HG03280 (cell line): ENCODE results near the gene PSD2.

Experiments
- ATAC-seq: cut with Tn5 transposase; IDR thresholded peaks from one replicate; pipeline ENCODE4 v1.9.1; 2021; ENCODE audit warnings: mild to moderate bottlenecking, moderate library complexity; ENCODE audit not compliant: unreplicated experiment

The PSD2 gene

DNA sequence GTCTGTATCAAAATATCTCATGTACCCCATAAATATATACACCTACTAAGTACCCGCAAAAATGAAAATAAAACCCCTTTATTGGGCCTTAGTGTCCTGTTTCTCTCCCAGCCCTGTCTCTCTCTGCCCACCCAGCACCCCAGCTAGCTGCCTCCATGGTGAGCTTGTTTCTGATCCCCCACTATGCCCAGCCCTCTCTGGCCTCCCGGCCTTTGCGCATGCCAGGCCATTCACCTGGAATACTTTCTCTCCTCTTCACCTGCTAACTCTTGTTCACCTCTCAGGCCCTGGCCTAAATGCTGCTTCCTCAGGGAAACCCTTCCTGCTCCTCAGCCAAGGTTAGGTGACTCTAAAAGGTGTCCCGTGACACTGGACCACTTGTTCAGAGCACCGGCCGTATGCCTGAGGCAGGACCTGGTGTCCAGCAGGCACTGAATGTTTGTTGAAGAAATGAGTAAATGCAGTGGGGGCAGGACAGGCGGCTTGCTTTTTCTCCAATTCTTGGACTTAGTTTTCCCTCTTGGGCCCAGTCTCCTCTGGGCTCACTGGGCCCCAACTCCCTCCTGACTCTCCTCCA lies 58.5 kb downstream of the PSD2 start:
- ATAC-seq: no peak

DNA sequence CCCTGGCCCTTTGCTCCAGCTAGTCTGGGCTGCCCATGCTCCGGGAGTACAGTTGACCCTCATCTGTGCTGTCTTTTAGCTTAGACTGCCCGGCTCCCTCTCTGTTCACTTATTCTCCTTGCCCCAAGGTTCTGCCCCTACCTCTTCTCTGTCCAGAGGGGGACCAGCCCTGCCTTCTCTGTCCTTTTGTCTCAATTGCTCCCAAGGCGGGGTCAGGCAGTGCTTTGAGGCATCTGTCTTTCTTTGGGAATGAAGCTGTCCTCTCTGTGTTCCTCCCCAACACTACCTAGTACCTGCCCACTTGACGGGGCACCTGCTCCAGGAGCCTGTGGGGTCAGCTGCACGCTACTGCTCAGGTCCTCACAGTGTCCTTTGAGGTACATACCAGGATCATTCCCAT lies 59.3 kb downstream of the PSD2 start:
- ATAC-seq: no peak

DNA sequence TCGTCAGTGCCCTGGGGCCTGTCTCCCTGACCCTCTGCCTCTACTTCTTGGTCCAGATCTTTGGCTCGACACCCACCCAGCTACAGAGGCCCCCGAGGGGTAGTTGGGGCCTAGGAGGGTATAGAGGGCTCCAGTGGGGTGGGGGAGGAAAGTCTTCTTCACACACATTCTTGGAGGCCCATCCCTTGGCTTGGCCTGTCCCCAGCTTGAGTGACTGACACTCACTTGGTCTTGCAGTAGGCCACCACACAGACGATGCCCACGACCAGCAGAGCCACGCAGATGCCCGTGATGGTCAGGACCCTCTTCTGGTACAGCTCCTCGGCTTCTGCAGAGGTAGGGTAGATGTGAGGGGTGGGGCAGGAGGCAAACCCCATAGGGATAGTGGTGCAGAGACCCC lies 59.8 kb downstream of the PSD2 start:
- no peak for ATAC-seq

DNA sequence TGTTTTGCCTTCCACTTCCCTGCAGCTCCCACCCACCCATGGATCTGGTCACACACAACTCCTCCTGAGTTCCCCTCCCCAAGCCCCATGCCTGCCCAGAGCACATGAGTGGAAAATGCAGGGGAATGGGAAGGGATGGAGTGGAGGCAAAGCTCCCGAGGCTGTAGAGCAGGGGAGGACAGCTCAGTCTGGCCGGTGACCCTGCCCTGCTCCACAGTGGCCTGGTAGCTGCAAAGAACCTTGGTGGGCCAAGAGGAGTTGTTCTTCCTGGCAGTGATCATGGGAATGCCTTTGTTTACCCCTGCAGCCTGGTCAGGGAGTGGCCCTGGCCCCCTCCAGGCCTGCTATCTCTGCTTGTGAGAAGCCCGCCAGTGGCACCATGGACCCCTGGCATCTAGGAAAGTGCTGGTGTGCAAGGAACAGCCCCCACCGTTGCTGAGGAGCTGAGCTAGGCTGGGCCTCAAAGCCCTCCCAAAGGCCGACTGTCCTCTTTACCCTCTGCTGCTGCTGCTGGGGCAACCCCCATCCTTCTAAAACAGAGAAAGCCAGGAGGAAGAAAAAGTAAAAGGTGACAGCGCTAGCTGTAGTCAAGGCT lies 60.4 kb downstream of the PSD2 start:
- no peak for ATAC-seq

DNA sequence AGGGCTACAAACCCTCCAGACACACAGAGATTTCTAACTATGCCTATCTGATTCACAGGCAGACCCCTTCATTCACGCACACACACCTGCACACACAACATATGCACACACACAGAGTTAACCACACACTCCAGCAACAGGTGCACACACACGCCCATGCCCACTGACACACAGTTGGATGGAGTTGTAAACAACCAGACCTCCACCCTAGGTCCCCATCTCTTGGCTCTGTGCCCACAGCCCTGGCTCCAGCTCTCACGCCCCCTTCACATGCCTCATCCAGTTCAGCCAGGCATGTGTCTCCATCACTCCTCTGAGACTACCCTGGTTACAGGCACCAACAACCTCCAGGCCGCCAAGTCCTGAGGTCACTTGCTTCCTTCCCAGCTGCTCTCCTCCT lies 61.1 kb downstream of the PSD2 start:
- no peak for ATAC-seq

DNA sequence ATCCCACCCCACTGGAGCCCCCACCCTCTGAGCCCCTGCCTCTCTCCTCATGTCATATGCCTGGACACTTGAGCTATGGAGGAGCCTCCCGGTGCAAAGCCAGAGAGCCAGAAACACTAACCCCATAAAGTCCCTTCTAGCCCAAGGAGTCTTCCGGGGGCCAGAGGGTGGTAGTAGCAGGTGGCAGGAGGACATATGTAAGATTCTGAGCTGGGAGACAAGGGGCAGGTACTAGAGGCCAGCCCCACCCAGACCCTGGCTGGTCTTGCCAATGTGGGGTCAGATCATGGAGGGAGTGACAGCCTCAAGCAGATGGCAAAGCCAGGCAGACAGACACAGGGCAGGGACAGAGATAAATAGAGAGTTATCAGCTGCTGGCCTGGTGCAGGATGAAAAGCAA lies 63.4 kb downstream of the PSD2 start:
- no peak for ATAC-seq

DNA sequence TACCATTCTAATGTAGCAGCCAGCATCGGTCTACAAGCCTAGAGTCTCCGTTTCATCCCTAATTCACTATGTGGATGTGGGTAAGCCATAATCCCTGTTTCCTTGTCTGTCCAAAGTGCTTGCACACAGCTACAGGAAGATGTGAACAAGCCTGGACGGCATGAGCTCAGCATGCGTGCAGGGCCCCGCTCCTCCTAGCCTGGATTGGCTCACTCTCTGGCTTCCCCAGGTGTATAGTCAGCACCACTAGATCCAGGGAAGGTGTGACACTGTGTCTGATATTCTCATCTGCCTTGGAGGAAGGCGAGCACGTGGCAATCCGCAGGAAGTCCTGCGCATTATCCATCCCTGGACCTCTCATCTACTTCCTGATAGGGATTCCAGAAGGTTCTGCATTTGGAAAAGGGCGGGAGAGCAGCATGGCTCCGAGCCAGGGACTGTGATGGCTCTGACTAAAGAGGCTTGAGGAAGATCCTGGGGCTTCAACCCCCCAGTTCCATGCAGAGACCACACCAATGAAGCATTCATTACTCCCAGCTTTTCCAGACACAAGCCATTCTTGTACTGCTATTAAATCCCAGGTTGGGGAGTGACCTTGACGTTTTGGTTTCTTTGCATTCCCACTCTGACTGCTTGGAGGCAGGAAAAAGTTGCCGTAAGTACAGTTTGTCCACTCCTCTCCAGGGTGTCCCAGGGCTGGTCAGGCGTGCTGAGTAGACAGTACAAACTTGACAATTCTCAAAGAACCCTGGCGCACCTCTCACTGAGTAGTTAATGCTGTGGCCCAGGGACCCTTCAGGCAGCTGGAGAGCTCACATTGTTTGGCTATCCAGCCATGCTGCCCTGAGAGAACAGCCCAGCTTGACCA lies 65.6 kb downstream of the PSD2 start:
- no peak for ATAC-seq

DNA sequence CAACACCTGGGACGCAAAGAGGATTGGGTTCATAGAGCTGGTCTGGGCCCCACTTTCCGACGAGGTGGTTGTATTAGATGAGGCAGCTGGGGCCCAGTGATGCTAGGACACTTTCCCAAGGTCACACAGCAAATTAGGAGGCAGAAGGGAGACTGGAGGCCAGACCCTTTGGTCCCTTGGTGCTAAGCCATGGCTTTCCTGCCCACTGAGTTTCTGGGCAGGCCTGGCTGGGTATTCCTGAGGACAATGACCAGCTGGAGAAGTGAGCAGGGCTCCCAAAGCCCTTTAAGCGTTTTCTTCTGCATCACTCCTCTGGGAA lies 66.2 kb downstream of the PSD2 start:
- ATAC-seq: no peak

DNA sequence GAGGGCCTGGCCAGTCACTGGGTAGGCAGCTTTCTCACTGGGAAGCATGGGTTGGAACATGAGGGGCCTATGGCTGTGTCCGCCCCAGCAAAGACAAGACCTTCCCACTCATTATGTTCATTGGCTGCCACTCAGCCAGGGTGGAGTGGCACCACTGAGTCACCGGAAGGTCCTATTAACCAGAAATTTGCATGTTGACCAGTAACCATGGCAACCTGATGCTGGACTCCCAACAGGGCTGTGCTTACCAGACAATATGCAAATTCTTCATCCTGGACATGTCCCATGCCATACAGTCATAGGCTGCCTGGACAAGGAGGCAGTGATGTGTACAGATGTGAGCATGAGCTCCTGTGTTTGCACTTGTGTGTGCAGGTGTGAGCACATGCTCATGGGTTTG lies 66.7 kb downstream of the PSD2 start:
- no peak for ATAC-seq

DNA sequence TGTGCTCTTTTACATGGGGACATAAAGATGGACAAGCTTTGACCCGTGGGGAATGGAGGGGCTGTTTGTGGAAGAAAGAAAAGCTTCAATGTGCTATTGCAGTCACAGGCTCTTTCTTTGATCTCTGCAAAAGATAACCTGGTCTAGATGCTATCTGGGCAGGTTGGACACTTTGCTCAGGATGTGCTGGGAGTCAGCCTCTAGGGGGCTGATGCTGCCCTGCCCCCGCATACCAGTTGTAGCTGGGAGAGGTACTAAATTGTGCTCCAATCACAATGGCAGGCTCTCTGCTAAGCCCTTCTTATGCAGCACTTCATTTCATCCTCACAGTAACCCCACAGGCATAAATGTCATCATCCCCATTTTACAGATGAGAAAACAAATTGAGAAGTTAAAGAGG lies 67.2 kb downstream of the PSD2 start:
- ATAC-seq: no peak

DNA sequence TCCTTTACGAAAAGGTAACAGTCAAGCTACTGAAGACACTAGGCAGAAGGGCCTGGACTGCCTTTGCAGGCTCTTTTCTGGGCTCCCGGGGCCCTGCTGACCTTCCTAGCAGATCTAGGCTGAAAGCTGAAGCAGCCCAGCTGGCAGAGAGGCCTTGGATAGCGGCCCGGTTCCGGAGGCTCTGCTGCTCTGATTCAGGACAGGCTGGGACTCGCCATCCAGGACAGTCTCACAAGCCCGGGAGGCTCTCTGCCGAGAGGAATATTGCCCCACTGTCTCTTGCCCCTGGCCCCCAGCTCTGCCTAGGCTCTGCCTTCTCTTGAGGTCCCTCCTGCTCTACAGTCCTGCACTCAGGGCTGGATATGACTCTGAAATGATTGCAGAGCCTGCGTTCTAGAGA lies 67.8 kb downstream of the PSD2 start:
- no peak for ATAC-seq

DNA sequence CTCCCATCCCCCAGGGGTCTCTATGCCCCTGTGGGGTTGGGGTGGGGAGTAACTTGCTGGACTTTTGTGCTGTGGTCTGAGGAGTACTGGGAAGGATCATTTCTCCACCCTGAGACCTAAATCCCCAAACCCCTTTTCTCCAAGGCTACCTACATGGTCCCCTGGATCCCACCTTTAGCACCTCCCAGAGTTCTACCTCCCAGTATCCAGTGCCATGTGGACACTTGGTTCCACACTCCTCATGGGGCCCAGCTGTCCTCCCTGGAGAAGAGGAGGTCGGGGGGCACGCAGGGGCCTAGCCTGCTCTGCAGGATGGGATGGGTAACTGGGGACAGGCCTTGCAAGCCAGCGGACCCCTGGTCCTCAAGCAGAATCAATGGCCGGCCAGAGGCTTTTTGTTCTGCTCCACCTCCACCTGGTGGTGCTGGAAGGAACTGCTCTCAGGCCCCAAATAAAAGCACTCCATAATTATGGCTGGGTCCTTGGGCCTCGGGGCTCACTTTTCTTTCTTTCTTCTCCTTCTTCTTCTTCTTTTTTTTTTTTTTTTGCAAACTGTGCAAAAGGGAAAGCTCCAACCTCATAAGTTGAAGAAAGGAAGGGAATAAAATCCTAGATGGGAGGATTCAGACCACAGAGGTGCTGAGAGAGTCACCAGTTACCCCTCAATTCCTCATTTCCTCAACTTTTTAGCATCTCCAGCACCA lies 68.4 kb downstream of the PSD2 start:
- peak; percentile 55 for ATAC-seq

DNA sequence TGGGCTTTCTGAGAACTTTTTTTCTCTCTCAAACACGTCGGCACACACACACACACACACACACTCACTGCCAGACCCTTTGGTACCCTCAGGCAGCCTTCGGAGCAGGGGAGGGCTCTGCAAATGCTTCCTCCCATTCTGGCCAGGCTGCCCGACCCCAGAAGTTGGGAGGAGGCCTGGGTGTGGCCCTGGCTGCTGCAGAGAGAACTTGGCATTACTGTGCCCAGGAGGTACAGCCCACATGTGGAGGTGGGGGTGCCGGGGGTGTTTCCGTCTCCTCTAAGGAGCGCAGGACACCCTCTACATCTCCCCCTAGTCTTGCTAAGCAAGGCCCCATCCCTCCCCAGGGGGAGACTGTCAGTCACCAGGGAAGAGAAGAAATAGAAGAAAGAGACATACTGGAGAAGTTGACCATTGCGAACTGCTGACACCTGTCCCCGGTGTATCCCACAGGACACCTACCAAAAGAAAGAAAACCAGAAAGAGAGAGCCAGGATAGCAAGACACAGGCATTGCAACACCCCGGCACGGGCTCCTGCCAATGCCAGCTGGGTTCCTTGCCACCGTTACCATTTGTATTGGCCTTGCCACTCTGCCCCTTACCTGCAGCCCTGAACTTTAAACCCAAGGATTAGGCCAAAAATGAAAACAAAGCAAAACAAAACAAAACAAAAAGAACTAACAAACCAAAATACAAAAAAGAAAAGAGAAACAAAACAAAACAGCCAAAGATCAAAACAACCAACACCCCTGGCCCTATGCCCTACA lies 69.3 kb downstream of the PSD2 start:
- no peak for ATAC-seq

DNA sequence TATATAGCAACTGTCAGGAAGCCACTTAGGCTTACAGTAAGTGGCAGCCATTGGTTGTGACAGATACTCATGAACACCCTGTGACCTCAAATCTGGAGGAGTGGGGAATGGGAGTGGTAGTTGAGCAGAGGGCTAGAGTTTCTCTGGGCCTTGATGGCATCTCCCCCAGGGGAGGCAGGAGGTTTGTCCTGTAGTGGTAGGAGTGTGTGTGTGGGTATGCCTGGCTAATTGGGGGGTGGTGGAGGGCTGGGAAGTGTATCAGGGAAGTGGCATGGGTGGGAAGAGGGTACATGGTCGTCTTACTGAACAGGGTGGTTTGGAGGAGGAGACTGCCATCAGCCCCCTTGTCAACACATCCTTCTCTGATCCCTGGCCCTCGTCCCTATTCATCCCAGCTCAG lies 71.5 kb downstream of the PSD2 start:
- no peak for ATAC-seq

DNA sequence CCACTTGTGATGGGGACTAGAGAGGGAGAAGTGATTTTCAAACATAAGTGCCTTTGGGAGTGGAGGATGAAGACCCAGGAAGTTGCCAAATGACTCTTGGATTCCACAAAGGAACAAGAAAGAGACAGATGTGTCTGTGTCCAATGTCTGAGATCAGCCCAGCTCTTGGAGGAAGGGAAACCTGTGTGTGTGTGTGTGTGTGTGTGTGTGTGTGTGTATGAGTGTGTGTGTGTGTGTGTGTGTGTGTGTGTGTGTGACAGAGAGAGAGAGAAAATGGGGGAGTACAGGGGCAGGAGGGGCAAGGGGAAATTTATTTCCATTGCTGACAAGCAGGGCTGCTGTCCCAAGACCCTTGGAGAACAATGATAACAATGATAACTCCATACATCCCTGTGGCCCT lies 72.0 kb downstream of the PSD2 start:
- no peak for ATAC-seq

DNA sequence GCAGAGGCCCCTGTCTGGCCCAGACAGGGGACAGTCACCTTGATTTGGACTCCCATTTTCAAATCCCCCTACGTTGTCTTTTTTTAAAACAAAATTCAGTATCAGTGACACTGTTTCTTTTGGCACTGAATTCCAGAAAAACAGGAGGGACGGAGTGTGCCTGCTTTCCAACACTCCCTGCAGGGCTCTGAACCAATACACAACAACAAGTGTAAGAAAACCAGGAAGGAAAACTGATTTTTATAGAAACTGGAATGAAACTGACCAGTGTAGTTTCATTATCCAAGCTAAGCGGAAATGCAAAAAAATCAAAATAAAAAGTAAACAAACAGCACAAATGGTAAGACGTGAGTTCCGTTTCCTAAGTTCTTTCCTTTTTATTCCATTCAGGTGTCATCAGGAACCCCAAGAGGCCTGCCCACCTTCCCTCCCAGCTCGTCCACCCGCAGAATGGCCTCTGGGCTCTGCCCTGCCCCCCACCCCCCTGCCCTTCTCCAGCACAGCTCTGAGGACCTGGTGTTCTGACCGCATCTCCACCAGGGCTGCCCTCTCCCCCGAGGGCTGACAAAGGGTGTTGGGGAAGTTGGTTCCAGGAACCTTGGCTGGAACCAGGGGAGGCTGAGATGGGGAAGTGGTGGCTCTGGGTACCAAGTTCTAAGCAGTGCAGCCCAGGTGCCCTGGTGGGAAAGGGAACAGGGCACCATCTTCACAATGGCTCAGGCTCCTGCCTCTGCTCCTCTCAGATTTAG lies 73.6 kb downstream of the PSD2 start:
- no peak for ATAC-seq

DNA sequence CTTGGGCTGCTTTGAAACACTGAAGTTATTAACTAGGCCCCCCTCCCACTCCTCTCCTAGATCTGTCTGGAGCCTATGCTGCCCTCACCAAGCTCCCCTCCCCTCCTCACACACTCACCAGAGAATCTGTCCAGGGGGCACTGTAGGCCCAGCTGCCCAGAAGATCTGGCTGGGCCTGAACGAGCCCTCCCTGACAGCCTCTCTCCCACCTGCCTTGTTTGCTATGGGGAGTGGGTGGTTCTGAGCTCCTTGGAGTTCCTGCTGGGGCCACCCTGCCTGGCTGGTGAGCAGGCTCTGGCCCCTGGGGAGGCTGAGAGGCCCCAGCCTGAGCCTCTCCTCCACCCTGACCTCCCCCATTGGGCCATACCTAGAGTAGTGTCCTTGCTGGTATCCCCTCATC lies 75.1 kb downstream of the PSD2 start:
- no peak for ATAC-seq

DNA sequence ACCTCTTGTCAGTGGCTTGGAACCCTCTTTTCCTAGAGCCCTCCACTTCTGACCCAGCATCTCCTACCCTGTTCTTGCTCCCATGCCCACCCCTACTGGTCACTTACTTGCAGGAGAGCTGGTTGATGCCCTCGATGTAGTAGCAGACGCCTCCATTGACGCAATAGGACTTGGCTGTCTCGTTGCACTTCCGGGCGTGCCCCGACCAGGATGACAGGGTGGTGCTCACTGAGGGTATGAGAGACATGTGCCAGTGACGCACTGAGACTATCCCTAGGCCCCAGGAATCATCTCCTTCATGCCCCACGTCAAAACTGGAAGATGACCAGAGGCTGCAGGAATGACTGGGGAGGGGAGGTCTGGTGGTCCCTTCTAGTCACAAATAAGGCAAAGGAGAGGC lies 76.0 kb downstream of the PSD2 start:
- ATAC-seq: no peak

DNA sequence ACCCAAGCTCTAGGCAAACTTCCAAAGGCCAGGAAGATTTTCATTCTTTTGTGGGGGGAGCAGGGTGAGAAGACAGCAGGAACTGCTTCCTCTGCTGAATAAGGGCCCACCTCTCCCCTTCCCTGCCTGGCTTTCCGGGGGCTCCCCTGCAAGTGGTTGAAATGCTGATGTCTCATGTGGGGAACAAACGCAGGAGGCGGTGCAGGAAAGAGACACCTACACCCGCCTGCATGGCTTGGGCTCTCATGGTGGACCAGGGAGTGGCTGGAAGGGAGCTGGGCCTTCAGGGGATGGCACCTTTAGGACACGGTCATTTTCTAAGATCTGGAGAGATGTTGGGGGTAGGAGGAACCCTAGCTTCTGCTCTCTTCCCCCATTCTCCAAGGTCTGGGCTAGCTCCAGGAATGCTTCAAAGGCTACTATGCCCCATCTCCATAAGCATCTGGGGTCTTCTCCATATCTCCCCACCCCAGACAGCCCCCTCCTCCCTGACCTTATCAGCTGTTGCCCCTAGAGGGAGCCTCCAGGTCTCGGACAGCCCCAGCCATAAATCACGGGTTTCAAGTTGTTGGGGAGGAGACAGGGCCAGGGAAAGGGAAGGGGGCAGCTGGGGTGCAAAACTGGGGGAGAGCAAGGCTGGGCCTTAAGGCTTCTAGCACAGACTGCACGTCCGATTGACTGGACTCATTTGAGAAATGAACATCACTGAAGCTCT lies 76.6 kb downstream of the PSD2 start:
- ATAC-seq: no peak
